Endothelial cell of umbilical vein (primary cell): ENCODE results near the gene GNAL. TPM values are rescaled to one million over a fixed set of nuclear protein-coding genes. Genes with fewer than 3 reads are reported as not detected.

Experiments
- BruUV-seq: library from RNA; stranded (reverse); fragments of 400-500 nt; replicated peaks from 2 replicates; lab custom pipeline; 2021; lab: Mats Ljungman, UMichigan
- CTCF ChIA-PET: fragments of 300-600, 350-600 bp; sonication (Branson Sonifier 250); formaldehyde crosslinking; loops from one replicate; lab custom pipeline; 2021; ENCODE audit warnings: antibody characterized with exemption, inconsistent platforms; lab: Charles Lee
- POLR2A ChIA-PET: fragments of 300-600, 350-600 bp; sonication (Branson Sonifier 250); formaldehyde crosslinking; loops from one replicate; lab custom pipeline; 2021; ENCODE audit warnings: antibody characterized with exemption, inconsistent platforms; lab: Charles Lee
- DNase-seq: peaks from one replicate; pipeline ENCODE4 v3.0.0-alpha.2; 2011; ENCODE audit warnings: low read depth, low spot score
- FAIRE-seq: peaks from 2 replicates; lab custom pipeline; 2011; peaks lifted over from hg19 to GRCh38; lab: Jason Lieb, UNC
- H2AFZ ChIP-seq: 2 replicates; pipeline ENCODE4 v1.6.0; 2012; ENCODE audit warnings: low read depth, low read length, control low read depth, inconsistent platforms
- H3K27ac ChIP-seq: 2 replicates; pipeline ENCODE4 v1.5.1; 2011; ENCODE audit warnings: low read depth, mild to moderate bottlenecking, control low read depth, low read length, moderate library complexity; ENCODE audit not compliant: insufficient read depth
- H3K27me3 ChIP-seq, 2 experiments: 2 replicates each; pipeline versions ENCODE4 v1.6.0 to v1.6.1; 2011; ENCODE audit warnings: low read length in 2 of 2, mixed read lengths in 1 of 2; ENCODE audit not compliant: control insufficient read depth in 2 of 2, insufficient read depth in 2 of 2
- H3K36me3 ChIP-seq, 2 experiments: 2 replicates in 1 of 2; 3 replicates in 1 of 2; pipeline ENCODE4 v1.5.1; 2011; ENCODE audit warnings: low read length in 2 of 2, mild to moderate bottlenecking in 1 of 2, moderate library complexity in 1 of 2; ENCODE audit not compliant: control insufficient read depth in 2 of 2, insufficient read depth in 2 of 2; ENCODE audit errors: extremely low read depth in 1 of 2
- H3K4me1 ChIP-seq: 3 replicates; pipeline ENCODE4 v1.5.1; 2011; ENCODE audit warnings: mild to moderate bottlenecking, low read length; ENCODE audit not compliant: control insufficient read depth, insufficient read depth; ENCODE audit errors: extremely low read depth
- H3K4me2 ChIP-seq: 2 replicates; pipeline ENCODE4 v1.6.1; 2011; ENCODE audit warnings: low read length, control low read depth, mixed read lengths; ENCODE audit not compliant: insufficient read depth
- H3K4me3 ChIP-seq, 3 experiments: fragments of 200-600 bp in 1 of 3; sonication (generic), shearing (Covaris generic) in 1 of 3; replicated peaks in 1 of 3; 2 replicates each; pipeline ENCODE4 v1.5.1; 2011 to 2016; ENCODE audit warnings: control low read depth in 3 of 3, low read length in 3 of 3, mild to moderate bottlenecking in 2 of 3, inconsistent platforms in 1 of 3, low read depth in 1 of 3, moderate library complexity in 1 of 3; ENCODE audit not compliant: insufficient read depth in 1 of 3
- H3K79me2 ChIP-seq: 2 replicates; pipeline ENCODE4 v1.6.0; 2012; ENCODE audit warnings: low read length, inconsistent platforms; ENCODE audit not compliant: control insufficient read depth, insufficient read depth
- H3K9ac ChIP-seq: replicated peaks from 2 replicates; pipeline ENCODE3; 2011; ENCODE audit warnings: low read length, control low read depth; ENCODE audit not compliant: insufficient read depth; ENCODE audit errors: extremely low read depth
- H3K9me1 ChIP-seq: replicated peaks from 3 replicates; pipeline ENCODE4 v1.6.0; 2011; ENCODE audit warnings: mild to moderate bottlenecking, low read length; ENCODE audit not compliant: control insufficient read depth, insufficient read depth; ENCODE audit errors: extremely low read depth
- H3K9me3 ChIP-seq: replicated peaks from 2 replicates; pipeline ENCODE4 v1.5.1; 2012; ENCODE audit warnings: low read length, inconsistent platforms; ENCODE audit not compliant: control insufficient read depth, insufficient read depth
- H4K20me1 ChIP-seq: replicated peaks from 2 replicates; pipeline ENCODE3; 2011; ENCODE audit warnings: mild to moderate bottlenecking, low read length; ENCODE audit not compliant: control insufficient read depth, insufficient read depth; ENCODE audit errors: extremely low read depth
- CTCF ChIP-seq, 2 donors: IDR thresholded peaks; 1 replicate in 1 of 2; 2 replicates in 1 of 2; pipeline ENCODE4 v1.5.1; 2011; ENCODE audit warnings: low read length in 2 of 2, mild to moderate bottlenecking in 2 of 2, moderate library complexity in 2 of 2, control low read depth in 1 of 2, inconsistent platforms in 1 of 2, low read depth in 1 of 2; ENCODE audit not compliant: insufficient read depth in 1 of 2; ENCODE audit errors: extremely low read depth in 1 of 2
- EZH2 ChIP-seq: IDR thresholded peaks from 2 replicates; pipeline ENCODE4 v1.6.1; 2012; ENCODE audit warnings: borderline replicate concordance, low read depth, mild to moderate bottlenecking, moderate library complexity, low read length, inconsistent platforms; ENCODE audit not compliant: severe bottlenecking
- FOS ChIP-seq: IDR thresholded peaks from 2 replicates; pipeline ENCODE4 v1.6.1; 2011; ENCODE audit warnings: mild to moderate bottlenecking, low read length, moderate library complexity, borderline replicate concordance; ENCODE audit not compliant: insufficient read depth
- GATA2 ChIP-seq: IDR thresholded peaks from 2 replicates; pipeline ENCODE4 v1.7.0; 2011; ENCODE audit warnings: low read depth, mild to moderate bottlenecking, moderate library complexity, mixed read lengths, low read length; ENCODE audit not compliant: insufficient read length, insufficient read depth
- JUN ChIP-seq: IDR thresholded peaks from 2 replicates; pipeline ENCODE4 v1.6.1; 2011; ENCODE audit warnings: borderline replicate concordance, low read depth; ENCODE audit not compliant: insufficient read length, insufficient read depth
- MAX ChIP-seq: IDR thresholded peaks from 2 replicates; pipeline ENCODE4 v1.6.1; 2011; ENCODE audit not compliant: insufficient read depth, insufficient read length
- MYC ChIP-seq: IDR thresholded peaks from one replicate; pipeline ENCODE4 v1.6.1; 2011; ENCODE audit warnings: mild to moderate bottlenecking, low read depth, low read length
- POLR2A ChIP-seq: IDR thresholded peaks from 2 replicates; pipeline ENCODE4 v1.6.1; 2012; ENCODE audit warnings: low read depth, mild to moderate bottlenecking, control low read depth, low read length
- POLR2AphosphoS5 ChIP-seq: IDR thresholded peaks from 2 replicates; pipeline ENCODE4 v1.6.1; 2012; ENCODE audit warnings: low read depth, mild to moderate bottlenecking, control low read depth, low read length, moderate library complexity; ENCODE audit not compliant: insufficient read depth
- dilution Hi-C: fragments of 300-500 bp; cut with MboI; formaldehyde crosslinking; loops from one replicate; pipeline ENCODE4 v1.15.0; 2019; ENCODE audit warnings: low sequenced_read_pairs; ENCODE audit not compliant: extremely low pct_ligation_motif_present
- intact Hi-C: fragments of 100-400 bp; cut with micrococcal nuclease; formaldehyde crosslinking; loops from one replicate; pipeline ENCODE4 v1.10.0; 2022
- polyA plus RNA-seq, 4 experiments: library from polyadenylated mRNA; depleted of rRNA in 3 of 4; stranded (reverse) in 3 of 4; unstranded in 1 of 4; fragments of >200 nt; gene quantifications; 2 replicates each; pipeline versions ENCODE4 v1.2.1 to v1.2.3, GENCODE V29; 2011 to 2012; ENCODE audit warnings: missing spikeins in 1 of 4
- total RNA-seq: library from RNA; stranded (reverse); gene quantifications from 2 replicates; pipeline ENCODE4 v1.2.3, GENCODE V29; 2021

Gene GNAL
- total and polyA plus RNA-seq, 2 donors (not counting 3 experiments of a cell fraction or from before 2014, with no cell fraction given), result 0.07 to 0.73 TPM

GRCh38 chr18:11695736-11696135 is 6.7 kb downstream of the GNAL start:
- no peak for TF ChIP-seq MAX
- TF ChIP-seq POLR2AphosphoS5, result no peak
- TF ChIP-seq CTCF (IDR thresholded peaks at IDR 0.05; ENCODE audit: extremely low read depth in 1 of 2, insufficient read depth in 1 of 2, low read depth in 1 of 2, low read length in 2 of 2), result no peak
- no peak for TF ChIP-seq JUN
- TF ChIP-seq POLR2A, result no peak
- no peak for TF ChIP-seq EZH2
- no peak for TF ChIP-seq FOS
- TF ChIP-seq GATA2, result no peak
- TF ChIP-seq MYC, result no peak

More at GRCh38 chr18:11695736-11696135, 6.7 kb downstream of the GNAL start:
- no peaks in the 10 kb centered on the region for H3K9me3 ChIP-seq
- POLR2A ChIA-PET, result no interaction called here
- BruUV-seq, result no TSS peak
- FAIRE-seq (no peak), DNase-seq (no peak)
- peaks cover 2 to 3% of the 10 kb centered on the region in 2 experiments for H3K27me3 ChIP-seq
- H3K4me1 ChIP-seq, result no peaks in the 10 kb centered on the region
- H2AFZ ChIP-seq, result no peak overlapping the region
- H3K79me2 ChIP-seq, result no peaks in the 10 kb centered on the region
- no peak overlapping the region for H3K9ac ChIP-seq
- H3K4me2 ChIP-seq, result no peak overlapping the region
- no peak overlapping the region for H3K27ac ChIP-seq
- no peak overlapping the region for H3K4me3 ChIP-seq
- intact Hi-C loops (no loop called here), dilution Hi-C loops (no loop called here)
- H3K9me1 ChIP-seq, result no peaks in the 10 kb centered on the region
- no peaks in the 10 kb centered on the region for H4K20me1 ChIP-seq
- no peaks in the 10 kb centered on the region for H3K36me3 ChIP-seq
- CTCF ChIA-PET, result no interaction called here
